ENCODE results near the gene ZBTB7C. TPM values are rescaled to one million over a fixed set of nuclear protein-coding genes. Genes with fewer than 3 reads are reported as not detected.

The ZBTB7C gene
- total RNA-seq, 1 donor from 2014 or later = 13.0 TPM

- H3K27me3 Mint-ChIP-seq = no peaks in the 10 kb centered on the region
- peaks cover 14% of the 10 kb centered on the region for H3K4me1 Mint-ChIP-seq (ENCODE audit: unreplicated experiment)
- H3K4me3 Mint-ChIP-seq = peak overlapping the region; percentile 11
- peak overlapping the region; percentile 25 for H3K27ac Mint-ChIP-seq
- no peak for TF ChIP-seq CTCF (conservative IDR thresholded peaks at IDR 0.05)
- H3K9me3 Mint-ChIP-seq = no peaks in the 10 kb centered on the region
- H3K36me3 Mint-ChIP-seq = no peaks in the 10 kb centered on the region
- no peak for DNase-seq (ENCODE audit: extremely low spot score, unreplicated experiment)
These were observed 309.0 kb downstream of the ZBTB7C start for GRCh38 chr18:48100165-48100575.

GRCh38 chr18:48099481-48100164, 309.6 kb downstream of the ZBTB7C start:
- H3K9me3 Mint-ChIP-seq = no peaks in the 10 kb centered on the region
- no peaks in the 10 kb centered on the region for H3K36me3 Mint-ChIP-seq
- no peak for DNase-seq (ENCODE audit: extremely low spot score, unreplicated experiment)
- peak overlapping the region; percentile 11 for H3K4me3 Mint-ChIP-seq
- no peak for TF ChIP-seq CTCF (conservative IDR thresholded peaks at IDR 0.05)
- peaks cover 14% of the 10 kb centered on the region for H3K4me1 Mint-ChIP-seq (ENCODE audit: unreplicated experiment)
- H3K27ac Mint-ChIP-seq = peak overlapping the region; percentile 25
- no peaks in the 10 kb centered on the region for H3K27me3 Mint-ChIP-seq

GRCh38 chr18:48098538-48098937, 310.6 kb downstream of the ZBTB7C start:
- no peak for DNase-seq (ENCODE audit: extremely low spot score, unreplicated experiment)
- Mint-ChIP-seq H3K4me1 (ENCODE audit: unreplicated experiment) (peaks cover 14% of the 10 kb centered on the region), H3K27me3 (no peaks in the 10 kb centered on the region), H3K9me3 (no peaks in the 10 kb centered on the region), H3K36me3 (no peaks in the 10 kb centered on the region), H3K27ac (no peak overlapping the region), H3K4me3 (no peak overlapping the region)
- TF ChIP-seq CTCF (conservative IDR thresholded peaks at IDR 0.05) = no peak

- Mint-ChIP-seq H3K27me3 (no peaks in the 10 kb centered on the region), H3K9me3 (no peaks in the 10 kb centered on the region), H3K27ac (no peak overlapping the region), H3K4me1 (ENCODE audit: unreplicated experiment) (peaks cover 14% of the 10 kb centered on the region), H3K4me3 (no peak overlapping the region), H3K36me3 (no peaks in the 10 kb centered on the region)
- TF ChIP-seq CTCF (conservative IDR thresholded peaks at IDR 0.05) = no peak
- no peak for DNase-seq (ENCODE audit: extremely low spot score, unreplicated experiment)
These were observed 311.2 kb downstream of the ZBTB7C start for GRCh38 chr18:48098007-48098406.

- no peak for TF ChIP-seq CTCF (conservative IDR thresholded peaks at IDR 0.05)
- Mint-ChIP-seq H3K9me3 (no peaks in the 10 kb centered on the region), H3K4me3 (no peak overlapping the region), H3K27me3 (no peaks in the 10 kb centered on the region), H3K4me1 (ENCODE audit: unreplicated experiment) (peaks cover 9% of the 10 kb centered on the region), H3K27ac (no peak overlapping the region), H3K36me3 (no peaks in the 10 kb centered on the region)
- DNase-seq (ENCODE audit: extremely low spot score, unreplicated experiment) = no peak
These were observed 313.5 kb downstream of the ZBTB7C start for GRCh38 chr18:48095726-48096125.

Measured in type B pancreatic cell (in vitro differentiated cells).